ENCODE data around the gene IRS2. TPM values are rescaled to one million over a fixed set of nuclear protein-coding genes. Genes with fewer than 3 reads are reported as not detected.

Gene IRS2
- total RNA-seq, 6 donors from 2014 or later = 31.8 to 67.9 (median 46.4) TPM

- Histone ChIP-seq H3K9me3 (no peaks in the 10 kb centered on the region), H3K27ac (no peak overlapping the region), H3K27me3 (no peaks in the 10 kb centered on the region), H3K4me1 (no peaks in the 10 kb centered on the region), H3K4me3 (no peak overlapping the region), H3K36me3 (no peaks in the 10 kb centered on the region)
- WGBS, 2 donors = 68 to 69% methylated on average over 17 of the region's 17 CpGs
- TF ChIP-seq POLR2AphosphoS5 (IDR thresholded peaks at IDR 0.05) (no peak), EP300 (IDR thresholded peaks at IDR 0.05) (no peak), CTCF (IDR thresholded peaks at IDR 0.05) (no peak), POLR2A (IDR thresholded peaks at IDR 0.05) (no peak)
- DNase-seq (no peak), ATAC-seq (ENCODE audit: low FRiP score in 2 of 2) (no peak)
Measured at GRCh38 chr13:109728791-109729731, 57.3 kb downstream of the IRS2 start.

DNA sequence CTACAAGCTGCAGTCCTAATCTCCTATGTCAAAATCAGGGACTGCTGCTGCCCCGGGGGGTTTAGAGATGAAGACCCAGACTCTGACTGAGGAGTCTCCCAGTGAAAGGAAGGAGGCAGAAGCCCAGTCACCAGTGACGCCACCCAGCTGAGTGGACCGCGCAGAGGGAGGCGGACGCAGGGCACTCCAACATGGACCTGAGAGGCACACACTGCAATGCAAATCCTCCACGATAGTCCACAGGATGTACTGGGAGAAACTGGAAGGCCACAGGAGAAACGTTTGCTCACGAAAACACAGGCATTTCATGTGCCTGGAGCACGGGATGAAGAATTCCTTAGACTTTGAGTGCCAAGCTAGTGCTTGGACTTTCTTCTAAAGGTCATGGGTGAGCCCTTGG lies 58.3 kb downstream of the IRS2 start:
- Histone ChIP-seq H3K9me3 (no peaks in the 10 kb centered on the region), H3K4me3 (no peak overlapping the region), H3K27ac (no peak overlapping the region), H3K4me1 (no peaks in the 10 kb centered on the region), H3K27me3 (no peaks in the 10 kb centered on the region), H3K36me3 (no peaks in the 10 kb centered on the region)
- DNase-seq = peak in 1 of 2 donors; percentile 33
- WGBS, 2 donors = 79 to 86% methylated on average over 10 of the region's 10 CpGs
- TF ChIP-seq EP300 (IDR thresholded peaks at IDR 0.05) = no peak
- TF ChIP-seq POLR2AphosphoS5 (IDR thresholded peaks at IDR 0.05) = no peak
- no peak for TF ChIP-seq CTCF (IDR thresholded peaks at IDR 0.05)
- no peak for TF ChIP-seq POLR2A (IDR thresholded peaks at IDR 0.05)
- ATAC-seq (ENCODE audit: low FRiP score in 2 of 2) = no peak

- H3K4me1 ChIP-seq = no peaks in the 10 kb centered on the region
- 89% methylated on average over 5 of the region's 5 CpGs for WGBS, 2 donors
- H3K27ac ChIP-seq = no peak overlapping the region
- no peak overlapping the region for H3K4me3 ChIP-seq
- H3K9me3 ChIP-seq = no peaks in the 10 kb centered on the region
- DNase-seq (no peak), ATAC-seq (ENCODE audit: low FRiP score in 2 of 2) (no peak)
- no peaks in the 10 kb centered on the region for H3K36me3 ChIP-seq
- TF ChIP-seq EP300 (IDR thresholded peaks at IDR 0.05) (no peak), CTCF (IDR thresholded peaks at IDR 0.05) (no peak), POLR2AphosphoS5 (IDR thresholded peaks at IDR 0.05) (no peak), POLR2A (IDR thresholded peaks at IDR 0.05) (no peak)
- H3K27me3 ChIP-seq = no peaks in the 10 kb centered on the region
Measured at GRCh38 chr13:109727251-109727650, 59.1 kb downstream of the IRS2 start.

DNA sequence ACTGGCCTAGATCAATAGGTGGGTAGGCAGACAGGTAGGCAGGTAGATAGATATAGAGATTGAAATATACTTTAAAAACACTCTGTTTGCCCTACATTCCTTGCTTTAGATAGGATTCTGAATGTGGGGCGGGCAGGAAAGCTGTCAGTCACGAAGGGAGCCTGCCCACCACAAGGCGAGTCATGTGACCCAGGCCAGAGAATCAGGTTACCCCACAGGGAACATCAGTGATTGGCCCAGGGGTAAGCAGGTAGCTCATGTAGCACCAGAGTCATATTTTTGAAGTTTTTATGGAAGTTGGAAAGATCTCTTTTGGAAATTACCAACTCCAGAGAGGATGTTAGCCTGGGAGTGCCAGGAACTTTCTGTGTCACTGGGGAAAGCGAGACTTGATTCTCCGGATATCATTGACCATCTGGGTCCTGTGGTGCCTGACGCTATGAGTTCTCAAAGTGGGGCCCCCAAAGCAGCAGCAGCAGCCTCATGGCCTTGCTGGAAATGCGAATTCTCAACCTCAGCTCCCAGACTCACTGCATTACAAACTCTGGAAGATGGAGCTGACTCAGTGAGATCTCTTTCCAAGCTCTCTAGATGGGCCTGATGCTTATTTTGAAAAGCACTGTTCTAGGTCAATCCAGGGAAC lies 60.3 kb downstream of the IRS2 start:
- H3K27ac ChIP-seq = no peak overlapping the region
- no peak overlapping the region for H3K4me3 ChIP-seq
- no peaks in the 10 kb centered on the region for H3K27me3 ChIP-seq
- no peak for DNase-seq
- no peaks in the 10 kb centered on the region for H3K9me3 ChIP-seq
- TF ChIP-seq POLR2A (IDR thresholded peaks at IDR 0.05) = no peak
- TF ChIP-seq CTCF (IDR thresholded peaks at IDR 0.05) = no peak
- no peak for TF ChIP-seq POLR2AphosphoS5 (IDR thresholded peaks at IDR 0.05)
- TF ChIP-seq EP300 (IDR thresholded peaks at IDR 0.05) = no peak
- ATAC-seq (ENCODE audit: low FRiP score in 2 of 2) = no peak
- H3K4me1 ChIP-seq = no peaks in the 10 kb centered on the region
- H3K36me3 ChIP-seq = no peaks in the 10 kb centered on the region
- 90 to 94% methylated on average over 7 of the region's 7 CpGs for WGBS, 2 donors

Measured in upper lobe of left lung (tissue), 6 donors.